NB4 (cell line): ENCODE data around the gene ALX4.

Experiments used
- DNase-seq: peaks from one replicate; pipeline ENCODE4 v3.0.0; 2010; ENCODE audit warnings: low read depth
- H3K4me3 ChIP-seq: one replicate; pipeline ENCODE4 v1.5.1; 2011; ENCODE audit warnings: mild to moderate bottlenecking, low read depth, low read length, moderate library complexity
- MYC ChIP-seq: IDR thresholded peaks from 2 replicates; pipeline ENCODE4 v1.6.1; 2011; ENCODE audit warnings: low read depth, low read length
- POLR2A ChIP-seq: IDR thresholded peaks from 2 replicates; pipeline ENCODE4 v1.6.1; 2011; ENCODE audit warnings: mild to moderate bottlenecking; ENCODE audit not compliant: insufficient read length; ENCODE audit errors: extremely low read depth
- TF ChIP-seq, protein P1 (sequence below): IDR thresholded peaks from one replicate; pipeline ENCODE4 v1.5.1; 2012; ENCODE audit warnings: low read depth, low read length
- TF ChIP-seq, protein P2 (sequence below): IDR thresholded peaks from 2 replicates; pipeline ENCODE4 v1.6.1; 2011; ENCODE audit warnings: low read depth, low read length

Gene ALX4

GRCh38 chr11:44243086-44243485, 66.9 kb downstream of the ALX4 start:
- TF ChIP-seq, protein P1, sequence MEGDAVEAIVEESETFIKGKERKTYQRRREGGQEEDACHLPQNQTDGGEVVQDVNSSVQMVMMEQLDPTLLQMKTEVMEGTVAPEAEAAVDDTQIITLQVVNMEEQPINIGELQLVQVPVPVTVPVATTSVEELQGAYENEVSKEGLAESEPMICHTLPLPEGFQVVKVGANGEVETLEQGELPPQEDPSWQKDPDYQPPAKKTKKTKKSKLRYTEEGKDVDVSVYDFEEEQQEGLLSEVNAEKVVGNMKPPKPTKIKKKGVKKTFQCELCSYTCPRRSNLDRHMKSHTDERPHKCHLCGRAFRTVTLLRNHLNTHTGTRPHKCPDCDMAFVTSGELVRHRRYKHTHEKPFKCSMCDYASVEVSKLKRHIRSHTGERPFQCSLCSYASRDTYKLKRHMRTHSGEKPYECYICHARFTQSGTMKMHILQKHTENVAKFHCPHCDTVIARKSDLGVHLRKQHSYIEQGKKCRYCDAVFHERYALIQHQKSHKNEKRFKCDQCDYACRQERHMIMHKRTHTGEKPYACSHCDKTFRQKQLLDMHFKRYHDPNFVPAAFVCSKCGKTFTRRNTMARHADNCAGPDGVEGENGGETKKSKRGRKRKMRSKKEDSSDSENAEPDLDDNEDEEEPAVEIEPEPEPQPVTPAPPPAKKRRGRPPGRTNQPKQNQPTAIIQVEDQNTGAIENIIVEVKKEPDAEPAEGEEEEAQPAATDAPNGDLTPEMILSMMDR = no peak
- TF ChIP-seq, protein P2, sequence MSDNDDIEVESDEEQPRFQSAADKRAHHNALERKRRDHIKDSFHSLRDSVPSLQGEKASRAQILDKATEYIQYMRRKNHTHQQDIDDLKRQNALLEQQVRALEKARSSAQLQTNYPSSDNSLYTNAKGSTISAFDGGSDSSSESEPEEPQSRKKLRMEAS = no peak
- TF ChIP-seq MYC (no peak), POLR2A (no peak)
- no peak for DNase-seq
- H3K4me3 ChIP-seq = no peak overlapping the region

- no peak overlapping the region for H3K4me3 ChIP-seq
- no peak for TF ChIP-seq MYC
- TF ChIP-seq POLR2A = no peak
- TF ChIP-seq, protein P2 = no peak
- TF ChIP-seq, protein P1 = no peak
- DNase-seq = no peak
Observed at GRCh38 chr11:44241851-44242250, 68.1 kb downstream of the ALX4 start.

DNA sequence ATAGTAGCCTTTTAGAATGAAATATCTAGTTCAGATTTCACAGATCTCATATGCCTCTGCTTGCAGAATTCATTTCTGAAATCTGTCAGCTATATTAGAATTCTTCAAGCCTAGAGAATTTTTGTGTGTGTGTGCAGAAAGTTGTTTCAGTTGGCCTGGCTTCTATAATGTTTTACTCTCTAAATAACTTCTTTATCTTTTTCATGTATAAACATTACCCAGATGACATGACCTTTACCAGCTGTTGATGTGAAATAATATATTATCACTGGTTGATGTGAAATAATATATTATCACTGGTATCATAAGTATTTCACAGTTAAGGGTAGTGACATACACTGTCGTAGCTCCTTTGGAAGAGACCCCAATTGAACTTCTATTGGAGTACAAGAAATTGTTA, 72.8 kb downstream of the ALX4 start:
- TF ChIP-seq POLR2A = no peak
- no peak for TF ChIP-seq MYC
- TF ChIP-seq, protein P2 = no peak
- TF ChIP-seq, protein P1 = no peak
- no peak for DNase-seq
- no peak overlapping the region for H3K4me3 ChIP-seq

GRCh38 chr11:44236296-44236695, 73.6 kb downstream of the ALX4 start:
- no peak for DNase-seq
- TF ChIP-seq, protein P2 = no peak
- TF ChIP-seq POLR2A = no peak
- TF ChIP-seq MYC = no peak
- TF ChIP-seq, protein P1 = no peak
- no peak overlapping the region for H3K4me3 ChIP-seq

- DNase-seq = no peak
- no peak for TF ChIP-seq MYC
- no peak overlapping the region for H3K4me3 ChIP-seq
Observed at GRCh38 chr11:44235765-44236201, 74.2 kb downstream of the ALX4 start.

DNA sequence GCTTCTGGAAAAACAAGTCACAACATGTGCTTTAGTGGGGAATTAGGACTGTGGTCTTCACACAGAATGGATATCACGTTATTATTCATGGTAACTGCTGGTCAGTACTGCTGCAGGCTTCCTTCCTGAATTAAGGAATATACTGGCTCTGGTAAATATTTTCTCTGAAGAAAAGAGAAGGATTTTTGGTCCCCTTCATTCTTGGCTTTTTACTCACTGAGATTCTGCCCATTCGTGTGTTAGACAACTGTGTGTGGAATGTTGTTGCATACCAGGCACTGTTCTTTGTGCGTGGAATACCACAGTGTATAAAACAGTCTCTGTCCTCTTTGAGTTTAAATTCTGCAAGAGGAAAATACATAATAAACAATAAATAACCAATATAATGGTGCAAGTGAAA, 80.3 kb downstream of the ALX4 start:
- TF ChIP-seq MYC (no peak), POLR2A (no peak)
- TF ChIP-seq, protein P1 = no peak
- TF ChIP-seq, protein P2 = no peak
- H3K4me3 ChIP-seq = no peak overlapping the region
- no peak for DNase-seq
